Lower leg skin (tissue), 3 donors: Measurements from ENCODE around the gene RNF157.

Source experiments
- POLR2A ChIP-seq, 2 donors: fragments of 450-650 bp; IDR thresholded peaks; one replicate each; pipeline ENCODE4 v1.6.1; 2016 to 2017; ENCODE audit warnings: antibody characterized with exemption in 2 of 2, mild to moderate bottlenecking in 1 of 2, moderate library complexity in 1 of 2
- TF ChIP-seq, protein P1 (sequence below), 3 donors: fragments of 450-650 bp; IDR thresholded peaks; one replicate each; pipeline ENCODE4 v1.5.1; 2016; ENCODE audit warnings: antibody characterized with exemption in 3 of 3, mild to moderate bottlenecking in 3 of 3, moderate library complexity in 2 of 3

DNA sequence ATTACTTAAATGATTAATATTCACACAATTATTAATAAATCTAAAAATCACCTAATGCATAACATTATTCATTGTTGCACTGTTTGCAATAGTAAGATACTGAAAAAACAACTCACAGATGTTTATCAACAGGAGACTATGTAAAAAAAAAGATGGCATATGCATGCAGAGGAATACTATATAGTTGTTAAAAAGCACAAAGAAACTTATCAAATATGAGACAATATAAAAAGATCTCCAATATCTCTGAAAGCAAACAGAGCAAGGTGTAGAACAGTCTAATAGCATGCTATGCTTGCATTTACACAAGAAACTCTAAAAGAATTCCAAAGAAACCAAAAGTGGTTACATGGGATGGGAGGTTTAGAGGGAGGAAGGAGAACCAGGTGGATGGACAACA is 3.7 kb downstream of the RNF157 start:
- no peak for TF ChIP-seq POLR2A (IDR thresholded peaks at IDR 0.05)
- TF ChIP-seq, protein P1, sequence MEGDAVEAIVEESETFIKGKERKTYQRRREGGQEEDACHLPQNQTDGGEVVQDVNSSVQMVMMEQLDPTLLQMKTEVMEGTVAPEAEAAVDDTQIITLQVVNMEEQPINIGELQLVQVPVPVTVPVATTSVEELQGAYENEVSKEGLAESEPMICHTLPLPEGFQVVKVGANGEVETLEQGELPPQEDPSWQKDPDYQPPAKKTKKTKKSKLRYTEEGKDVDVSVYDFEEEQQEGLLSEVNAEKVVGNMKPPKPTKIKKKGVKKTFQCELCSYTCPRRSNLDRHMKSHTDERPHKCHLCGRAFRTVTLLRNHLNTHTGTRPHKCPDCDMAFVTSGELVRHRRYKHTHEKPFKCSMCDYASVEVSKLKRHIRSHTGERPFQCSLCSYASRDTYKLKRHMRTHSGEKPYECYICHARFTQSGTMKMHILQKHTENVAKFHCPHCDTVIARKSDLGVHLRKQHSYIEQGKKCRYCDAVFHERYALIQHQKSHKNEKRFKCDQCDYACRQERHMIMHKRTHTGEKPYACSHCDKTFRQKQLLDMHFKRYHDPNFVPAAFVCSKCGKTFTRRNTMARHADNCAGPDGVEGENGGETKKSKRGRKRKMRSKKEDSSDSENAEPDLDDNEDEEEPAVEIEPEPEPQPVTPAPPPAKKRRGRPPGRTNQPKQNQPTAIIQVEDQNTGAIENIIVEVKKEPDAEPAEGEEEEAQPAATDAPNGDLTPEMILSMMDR (IDR thresholded peaks at IDR 0.05) = no peak
